ENCODE data around the gene CALCR.

GRCh38 chr7:93476491-93477344, 97.8 kb downstream of the CALCR start:
- TF ChIP-seq CTCF (IDR thresholded peaks at IDR 0.05; ENCODE audit: poor library complexity) (no peak), EZH2phosphoT487 (IDR thresholded peaks at IDR 0.05; ENCODE audit: low read depth, severe bottlenecking, unreplicated experiment) (no peak)

Data from hepatocyte (in vitro differentiated cells).